HL-60 (cell line): ENCODE data around the gene CPED1.

Source experiments
- SPI1 ChIP-seq: IDR thresholded peaks from 2 replicates; pipeline ENCODE4 v1.6.1; 2012; ENCODE audit warnings: low read depth, mild to moderate bottlenecking, borderline replicate concordance
- TF ChIP-seq, protein P1 (sequence below): IDR thresholded peaks from one replicate; pipeline ENCODE4 v1.5.1; 2011; ENCODE audit warnings: low read length, control low read depth, inconsistent platforms; ENCODE audit not compliant: insufficient read depth

DNA sequence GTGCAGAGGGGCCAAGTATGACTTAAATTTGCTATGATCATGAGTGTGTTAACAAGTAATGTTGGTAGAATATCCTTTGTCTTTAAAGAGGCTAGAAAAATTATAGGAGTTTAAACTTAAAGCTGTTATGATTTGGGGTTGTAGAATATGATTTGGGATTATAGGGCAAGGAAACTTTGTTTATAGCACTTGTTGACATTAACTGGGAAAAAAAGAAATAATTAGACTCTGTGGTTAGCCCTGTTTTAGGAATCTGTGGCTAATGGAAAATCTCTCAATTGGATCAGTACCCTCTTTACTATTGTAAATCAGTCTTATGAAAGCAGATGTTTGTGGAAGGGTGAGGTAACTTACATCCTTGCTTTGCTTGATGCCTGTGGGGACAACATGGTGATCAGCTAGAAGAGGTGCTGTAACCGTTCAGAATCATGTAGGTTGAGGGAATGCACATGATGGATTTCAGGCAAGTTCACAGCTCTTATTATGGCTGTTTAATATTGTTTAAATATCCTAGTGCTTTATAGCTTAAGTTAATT, 26.8 kb upstream of the CPED1 start:
- no peak for TF ChIP-seq SPI1
- TF ChIP-seq, protein P1, sequence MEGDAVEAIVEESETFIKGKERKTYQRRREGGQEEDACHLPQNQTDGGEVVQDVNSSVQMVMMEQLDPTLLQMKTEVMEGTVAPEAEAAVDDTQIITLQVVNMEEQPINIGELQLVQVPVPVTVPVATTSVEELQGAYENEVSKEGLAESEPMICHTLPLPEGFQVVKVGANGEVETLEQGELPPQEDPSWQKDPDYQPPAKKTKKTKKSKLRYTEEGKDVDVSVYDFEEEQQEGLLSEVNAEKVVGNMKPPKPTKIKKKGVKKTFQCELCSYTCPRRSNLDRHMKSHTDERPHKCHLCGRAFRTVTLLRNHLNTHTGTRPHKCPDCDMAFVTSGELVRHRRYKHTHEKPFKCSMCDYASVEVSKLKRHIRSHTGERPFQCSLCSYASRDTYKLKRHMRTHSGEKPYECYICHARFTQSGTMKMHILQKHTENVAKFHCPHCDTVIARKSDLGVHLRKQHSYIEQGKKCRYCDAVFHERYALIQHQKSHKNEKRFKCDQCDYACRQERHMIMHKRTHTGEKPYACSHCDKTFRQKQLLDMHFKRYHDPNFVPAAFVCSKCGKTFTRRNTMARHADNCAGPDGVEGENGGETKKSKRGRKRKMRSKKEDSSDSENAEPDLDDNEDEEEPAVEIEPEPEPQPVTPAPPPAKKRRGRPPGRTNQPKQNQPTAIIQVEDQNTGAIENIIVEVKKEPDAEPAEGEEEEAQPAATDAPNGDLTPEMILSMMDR: no peak
